ENCODE results near the gene STMN3.
A peak's percentile ranks its signal among the peaks of the same experiment; 100 is the strongest.
"Not testable (repeated sequence)": the region's sequence is repeated elsewhere in the genome, so short reads cannot be mapped to it uniquely, and the experiment has no call there.

STMN3 gene

DNA sequence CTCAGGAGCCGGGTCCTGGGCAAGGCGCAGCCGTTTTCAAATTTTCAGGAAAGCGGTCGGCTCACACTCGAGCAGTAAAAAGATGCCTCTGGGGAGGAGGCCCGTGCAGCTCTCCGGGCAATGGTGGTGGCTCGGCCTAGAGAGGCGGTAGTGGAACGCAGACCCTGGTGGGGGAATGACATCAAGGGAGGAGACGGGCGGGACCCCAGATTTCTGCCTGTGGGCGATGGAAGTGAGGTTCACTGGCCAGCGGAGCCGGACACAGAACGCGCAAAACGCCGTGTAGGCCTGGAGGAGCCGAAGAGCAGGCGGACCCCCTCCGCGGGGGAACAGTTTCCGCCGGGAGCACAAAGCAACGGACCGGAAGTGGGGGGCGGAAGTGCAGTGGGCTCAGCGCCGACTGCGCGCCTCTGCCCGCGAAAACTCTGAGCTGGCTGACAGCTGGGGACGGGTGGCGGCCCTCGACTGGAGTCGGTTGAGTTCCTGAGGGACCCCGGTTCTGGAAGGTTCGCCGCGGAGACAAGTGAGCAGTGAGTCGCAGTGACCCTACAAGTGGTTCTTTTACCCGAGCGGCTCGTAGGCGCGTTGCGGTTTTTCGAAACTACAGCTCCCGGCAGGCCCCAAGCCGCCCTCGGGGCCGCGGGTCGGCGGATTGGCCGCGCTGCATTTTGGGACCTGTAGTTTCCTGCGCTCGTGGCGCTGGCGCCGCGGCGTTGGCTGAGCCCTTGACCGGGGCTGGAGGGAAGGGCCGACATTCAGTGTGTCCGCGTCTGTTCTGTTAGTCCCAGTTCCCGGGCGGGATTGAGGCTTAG is 4.9 kb upstream of the STMN3 start, which contains the start of gene RTEL1:
RTEL1 (plus strand) TSS at position 376 of the 812 bp plus-strand sequence. CDS start 1,091 bp downstream, outside the sequence.
- peak; percentile 67 to 99 (median 92) for DNase-seq

DNA sequence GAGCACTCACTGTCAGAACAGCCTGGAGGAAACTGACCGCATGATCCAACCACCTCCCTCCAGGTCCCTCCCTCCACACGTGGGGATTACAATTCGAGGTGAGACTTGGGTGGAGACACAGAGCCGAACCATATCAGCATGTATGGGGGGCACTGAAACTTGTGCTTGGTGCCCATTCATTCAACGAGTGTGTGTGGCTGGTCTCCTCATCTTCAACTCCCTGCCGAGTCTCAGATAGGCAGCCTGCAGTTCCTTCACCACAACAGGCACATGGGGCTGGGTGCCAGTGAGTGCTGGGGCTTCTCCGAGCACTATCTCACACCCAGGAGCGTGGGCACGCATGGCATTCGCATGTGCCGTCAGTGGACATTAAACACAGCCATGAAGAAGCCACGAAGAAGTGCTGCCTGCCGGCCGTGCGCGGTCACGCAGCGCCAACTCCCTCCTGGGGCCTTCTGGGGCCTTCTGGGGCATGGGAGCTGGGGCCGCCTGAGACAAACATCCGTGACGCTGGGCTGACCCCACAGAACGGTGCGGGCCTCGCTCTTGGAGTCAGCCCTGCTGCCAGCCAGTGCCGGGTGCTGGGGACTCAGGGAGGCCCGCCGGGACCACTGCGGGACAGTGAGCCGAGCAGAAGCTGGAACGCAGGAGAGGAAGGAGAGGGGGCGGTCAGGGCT is 4.2 kb upstream of the STMN3 start:
- peak in 1 of 56 donors; percentile 50 for DNase-seq

DNA sequence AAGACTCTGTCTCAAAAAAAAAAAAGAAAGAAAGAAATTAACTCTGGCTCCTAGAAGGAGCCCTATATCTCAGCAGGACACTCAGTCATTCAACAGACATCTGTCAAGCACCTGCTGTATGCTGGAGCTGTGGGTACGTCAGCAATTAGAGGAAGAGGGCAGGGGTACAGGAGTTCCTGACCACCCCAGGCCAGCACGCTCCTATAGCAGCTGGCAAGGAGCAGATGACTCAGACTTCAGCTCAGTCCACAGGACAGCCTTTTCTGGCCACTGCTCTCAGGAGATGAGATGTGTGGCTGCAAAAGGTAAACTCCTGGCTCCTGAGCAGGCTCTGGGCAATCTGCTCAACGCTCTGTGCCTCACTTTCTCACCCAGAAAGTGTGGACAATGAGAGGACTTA is 3.2 kb upstream of the STMN3 start:
- no peak for DNase-seq

DNA sequence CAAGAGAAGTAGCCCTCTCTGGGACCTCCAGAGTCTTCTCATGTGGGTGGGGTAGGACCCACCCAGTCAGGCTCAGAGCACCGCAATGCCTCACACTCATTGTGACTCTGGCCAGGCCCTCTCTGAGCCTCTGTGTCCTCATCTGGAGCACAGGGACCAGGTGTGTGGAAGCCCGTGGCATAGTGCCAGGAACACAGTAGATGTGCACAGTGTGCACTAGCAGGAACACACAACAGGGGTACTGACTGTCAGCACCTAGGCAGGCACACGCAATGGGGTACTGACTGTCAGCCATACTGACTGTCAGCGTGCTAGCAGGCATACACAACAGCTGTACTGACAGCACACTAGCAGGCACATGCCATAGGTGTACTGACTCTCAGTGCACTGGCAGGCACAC is 2.0 kb upstream of the STMN3 start:
- DNase-seq = no peak

DNA sequence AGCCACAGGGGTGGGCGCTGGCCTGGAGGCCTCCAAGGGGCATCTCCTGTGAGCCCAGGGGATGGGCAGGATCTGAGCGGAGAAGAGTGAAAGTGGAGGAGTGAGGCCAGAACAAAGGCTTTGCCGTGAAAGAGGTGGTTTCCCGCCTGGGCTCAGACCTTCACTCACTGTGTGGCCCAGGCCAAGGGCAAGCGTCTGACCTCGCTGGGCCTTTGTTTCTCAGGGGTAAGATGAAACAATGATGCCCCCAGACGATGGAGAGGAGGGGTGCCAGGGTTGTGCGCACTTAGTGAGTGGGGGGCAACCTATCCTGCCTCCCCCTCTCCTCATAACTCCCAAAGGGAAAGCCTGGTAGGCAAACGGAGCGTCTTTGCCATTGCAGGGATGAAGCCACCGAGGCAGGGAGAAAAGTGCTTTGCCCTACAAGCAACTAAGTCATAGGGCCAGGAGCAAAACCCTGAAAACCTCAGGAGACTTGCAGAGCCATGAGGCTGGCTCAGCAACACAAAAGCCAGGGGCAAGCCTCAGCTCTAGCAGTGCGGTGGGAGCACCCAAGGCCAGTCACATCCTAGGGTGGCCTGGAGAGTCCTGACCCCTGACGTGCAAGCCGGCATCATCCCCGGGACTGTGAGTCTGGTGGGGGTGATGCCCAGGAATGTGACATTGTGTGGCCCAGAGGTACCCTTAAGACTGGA is 897 bp upstream of the STMN3 start:
- DNase-seq = no peak

DNA sequence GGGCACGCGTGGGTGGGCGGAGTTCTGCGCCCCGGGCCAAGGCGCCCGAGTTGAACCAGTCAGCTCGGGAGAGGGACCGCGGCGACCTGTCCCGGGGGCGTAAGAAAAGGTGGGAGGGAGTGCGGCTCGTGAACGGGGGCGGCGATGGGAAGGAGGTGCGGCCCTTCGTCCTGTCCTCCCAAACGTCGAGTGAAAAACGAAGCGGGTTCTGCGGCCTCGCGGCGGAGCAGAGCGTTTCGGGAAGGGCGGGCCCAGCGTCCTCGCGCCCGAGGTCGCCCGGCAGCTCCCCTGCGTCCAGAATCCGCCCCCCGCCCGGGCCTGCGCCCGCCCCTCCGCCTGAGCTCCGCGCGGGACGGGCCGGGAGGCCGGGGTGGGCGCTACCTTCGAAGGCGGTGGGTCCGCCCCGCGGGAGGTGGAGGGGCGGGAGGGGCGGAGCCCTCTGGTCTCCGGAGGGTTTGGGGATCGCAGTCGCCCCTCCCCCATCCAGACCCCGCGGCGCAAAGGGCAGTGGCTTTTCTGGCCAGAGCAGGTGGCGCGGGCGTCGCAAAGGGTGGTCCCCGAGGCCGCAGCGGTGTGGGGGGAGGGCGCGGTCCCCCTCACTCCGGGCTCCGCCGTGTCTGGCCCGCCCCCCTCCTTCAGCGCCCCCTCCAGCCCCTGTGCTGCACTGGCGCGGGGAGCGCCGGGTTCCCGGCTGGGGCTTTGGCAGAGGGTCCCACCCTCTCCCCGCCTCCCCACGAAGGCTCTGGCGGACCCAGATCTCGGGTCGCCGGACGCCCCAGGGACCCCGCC is 838 bp downstream of the STMN3 start:
- DNase-seq = peak in 3 of 56 donors; percentile 29 to 52 (median 35)

DNA sequence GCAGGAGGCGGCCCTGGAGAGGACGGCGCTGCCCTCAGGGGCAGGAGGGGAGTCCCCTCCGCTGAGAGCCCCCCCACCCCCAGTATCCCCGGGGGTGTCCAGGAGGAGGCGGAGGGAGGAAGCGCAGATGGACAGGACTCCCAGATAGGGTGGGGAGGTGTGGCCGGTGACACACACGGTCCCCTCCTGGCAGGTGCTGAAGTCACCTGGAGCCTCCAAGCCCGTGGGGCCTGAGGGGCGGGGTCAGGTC is 1.4 kb downstream of the STMN3 start:
- no peak for DNase-seq

DNA sequence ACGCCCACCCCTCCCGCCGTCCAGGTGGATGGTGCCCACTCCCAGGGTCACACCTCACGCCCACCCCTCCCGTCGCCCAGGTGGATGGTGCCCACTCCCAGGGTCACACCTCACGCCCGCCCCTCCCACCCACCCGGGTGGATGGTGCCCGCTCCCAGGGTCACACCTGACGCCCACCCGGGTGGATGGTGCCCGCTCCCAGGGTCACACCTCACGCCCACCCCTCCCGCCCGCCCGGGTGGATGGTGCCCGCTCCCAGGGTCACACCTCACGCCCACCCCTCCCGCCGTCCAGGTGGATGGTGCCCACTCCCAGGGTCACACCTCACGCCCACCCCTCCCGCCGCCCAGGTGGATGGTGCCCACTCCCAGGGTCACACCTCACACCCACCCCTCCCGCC is 2.7 kb downstream of the STMN3 start:
- DNase-seq = not testable (repeated sequence)

DNA sequence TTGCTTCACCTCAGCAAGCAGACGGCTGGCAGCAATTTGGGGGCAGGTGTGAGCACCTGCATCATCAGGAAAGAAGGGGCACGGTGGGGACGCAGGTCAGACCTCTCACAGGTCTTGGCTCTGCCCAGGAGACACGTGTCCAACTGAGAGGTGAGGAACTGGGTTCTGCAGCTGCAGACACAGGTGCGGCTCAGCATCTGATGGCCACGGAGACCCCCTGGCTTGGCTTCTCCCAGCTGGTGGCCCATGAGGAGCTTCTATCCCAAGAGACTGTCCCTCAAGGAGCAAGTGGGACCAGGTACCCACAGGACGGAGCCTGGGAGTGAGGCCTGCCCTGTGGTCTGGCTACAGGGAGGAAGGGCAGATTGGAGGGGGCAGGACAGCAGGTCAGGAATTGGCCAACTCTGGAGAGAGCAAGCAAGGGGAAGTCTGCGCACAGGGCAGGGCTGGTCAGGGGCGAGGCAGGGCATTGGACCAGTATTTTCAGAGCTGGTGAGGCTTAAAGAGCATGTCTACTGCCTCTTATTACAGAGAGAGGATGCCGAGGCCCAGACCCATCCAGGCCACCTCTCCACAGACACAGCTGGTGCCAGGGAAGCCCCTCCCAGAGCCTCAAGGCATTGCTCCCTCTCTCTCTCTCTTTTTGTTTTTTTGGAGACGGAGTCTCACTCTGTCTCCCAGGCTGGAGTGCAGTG is 4.2 kb downstream of the STMN3 start:
- DNase-seq = no peak

DNA sequence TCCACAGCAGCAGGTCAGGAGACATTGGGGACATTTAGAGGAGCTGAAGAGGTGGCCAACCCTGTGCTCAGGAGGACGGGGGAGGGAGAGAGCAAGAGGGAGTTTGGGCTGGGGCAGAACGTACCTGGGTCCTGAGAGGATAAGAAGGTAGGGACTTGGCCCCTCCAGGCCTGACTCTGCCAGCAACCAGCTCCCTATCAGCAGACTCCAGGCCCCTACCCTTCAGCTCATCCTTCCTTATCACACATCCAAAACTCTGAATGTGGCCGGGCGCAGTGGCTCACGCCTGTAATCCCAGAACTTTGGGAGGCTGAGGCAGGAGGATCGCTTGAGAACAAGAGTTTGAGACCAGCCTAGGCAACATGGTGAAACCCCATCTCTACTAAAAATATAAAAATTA is 5.0 kb downstream of the STMN3 start:
- DNase-seq = no peak

DNA sequence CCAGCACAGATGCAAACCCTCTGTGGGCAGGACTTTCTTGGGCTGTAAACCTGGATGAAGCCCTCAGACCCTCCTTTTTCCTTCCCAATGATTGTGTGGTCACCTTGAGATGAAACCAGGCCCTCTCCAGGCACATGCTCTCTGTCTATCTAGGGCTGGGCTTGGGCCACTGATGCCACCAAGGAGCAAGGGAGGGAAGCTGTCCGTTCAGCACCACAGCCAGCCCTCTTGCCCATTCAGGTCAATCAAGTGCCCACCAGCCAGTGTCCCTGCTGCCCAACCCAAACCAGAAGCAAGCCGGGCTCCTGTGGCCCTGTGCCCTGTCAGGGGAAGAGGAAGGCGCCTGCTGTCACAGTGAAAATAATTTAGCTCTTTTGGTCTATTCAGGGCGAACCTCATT is 8.0 kb downstream of the STMN3 start:
- DNase-seq = no peak

DNA sequence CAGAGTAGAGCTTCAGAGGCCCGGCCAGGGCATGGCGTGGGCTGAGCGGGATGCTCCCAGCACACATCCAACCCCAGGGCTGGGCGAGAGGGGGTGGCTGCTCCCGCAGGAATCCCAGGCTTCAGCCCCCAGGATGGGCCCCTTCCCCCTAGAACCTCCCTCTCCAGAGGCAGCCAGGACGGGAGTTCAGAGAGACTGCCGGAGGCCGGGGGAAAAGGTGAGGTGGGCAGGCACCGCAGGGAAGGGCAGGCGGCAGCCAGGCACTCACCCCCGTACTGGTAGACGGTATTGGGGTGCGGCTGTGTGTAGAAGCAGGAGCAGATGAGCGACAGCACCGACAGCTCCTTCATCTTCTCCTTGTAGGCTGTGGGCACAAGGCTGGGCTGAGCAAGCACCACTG is 9.3 kb downstream of the STMN3 start:
- no peak for DNase-seq

DNA sequence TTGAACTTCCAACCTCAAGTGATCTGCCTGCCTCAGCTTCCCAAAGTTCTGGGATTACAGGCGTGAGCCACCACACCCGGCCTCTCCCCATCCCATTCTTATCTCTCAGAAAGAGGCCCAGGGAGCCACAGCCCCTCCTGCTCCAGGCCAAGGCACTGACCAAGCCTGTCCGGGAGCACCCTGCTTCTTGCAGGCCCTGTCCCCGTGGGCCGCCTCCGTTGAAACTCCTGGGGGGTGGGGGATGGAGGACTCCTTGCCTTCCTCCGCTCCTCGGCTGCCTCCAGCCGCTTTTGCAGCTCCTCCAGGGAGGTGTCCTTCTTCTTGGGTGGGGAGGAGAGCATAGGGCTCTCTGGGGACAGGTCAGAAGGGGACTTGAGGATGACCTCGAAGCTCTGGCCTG is 9.7 kb downstream of the STMN3 start:
- DNase-seq = no peak

DNA sequence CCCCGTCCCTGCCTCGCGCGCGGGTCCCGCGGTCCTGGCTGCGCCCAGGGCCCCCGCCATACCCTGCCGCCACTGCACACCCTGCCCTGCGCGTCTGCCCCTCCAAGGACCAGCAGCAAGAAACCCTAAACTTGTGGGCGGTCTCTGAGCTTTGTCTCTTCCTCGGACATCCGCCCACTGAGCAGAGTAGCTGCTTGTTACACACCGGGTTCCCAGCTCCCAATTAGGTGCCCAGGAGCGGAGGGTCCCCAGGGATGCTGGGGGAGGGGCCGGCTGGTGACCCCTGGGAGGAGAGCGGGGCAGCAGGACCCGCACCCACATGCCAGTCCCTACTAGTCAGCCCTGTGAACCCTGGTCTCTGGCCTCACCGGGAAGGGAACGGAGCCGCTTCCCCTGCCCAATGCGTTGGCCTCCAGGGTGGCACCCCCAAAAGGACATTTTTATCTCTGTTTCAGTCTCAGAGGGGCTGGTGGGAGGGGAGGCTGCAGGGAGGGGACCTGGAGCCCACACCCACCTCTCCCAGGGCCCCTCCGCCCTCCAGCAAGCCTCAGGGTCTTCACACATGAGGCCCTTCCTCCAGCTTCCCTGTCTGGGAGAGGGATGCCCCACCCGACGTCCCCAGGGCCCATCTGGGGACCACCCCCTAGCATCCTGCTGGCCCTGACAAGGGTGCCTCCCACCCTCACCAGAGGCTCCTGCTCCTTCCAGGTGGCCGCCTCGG is 10.5 kb downstream of the STMN3 start:
- no peak for DNase-seq

DNA sequence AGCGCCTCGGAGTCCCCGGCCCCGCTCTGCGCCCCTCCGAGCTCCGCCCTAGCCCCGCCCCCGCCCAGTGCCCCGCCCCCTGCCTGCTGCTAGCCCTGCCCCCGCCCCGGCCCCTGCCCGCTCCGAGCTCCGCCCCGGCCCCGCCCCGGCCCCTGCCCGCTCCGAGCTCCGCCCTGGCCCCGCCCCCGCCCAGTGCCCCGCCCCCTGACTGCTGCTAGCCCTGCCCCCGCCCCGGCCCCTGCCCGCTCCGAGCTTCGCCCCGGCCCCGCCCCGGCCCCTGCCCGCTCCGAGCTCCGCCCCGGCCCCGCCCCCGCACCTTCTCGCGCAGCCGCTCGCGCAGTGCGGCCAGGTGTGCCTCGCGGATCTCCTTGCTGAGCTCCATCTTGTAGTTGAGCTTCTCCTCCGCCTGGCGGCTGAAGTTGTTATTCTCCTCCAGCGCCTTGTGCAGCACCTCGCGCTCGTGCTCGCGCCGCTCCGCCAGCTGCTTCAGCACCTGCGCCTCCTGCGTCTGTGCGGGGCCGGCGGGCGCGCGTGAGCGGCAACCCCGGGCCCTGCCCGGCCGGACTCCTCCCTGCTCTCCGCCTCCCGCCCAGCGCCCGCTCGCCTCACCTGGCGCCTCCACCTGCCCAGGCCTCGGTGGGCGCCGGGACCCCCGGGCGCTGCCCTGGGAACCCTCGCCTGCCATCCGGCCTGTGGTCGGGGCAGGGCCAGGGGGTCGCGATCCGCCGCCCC is 11.3 kb downstream of the STMN3 start:
- peak; percentile 14 to 96 (median 84) for DNase-seq

DNA sequence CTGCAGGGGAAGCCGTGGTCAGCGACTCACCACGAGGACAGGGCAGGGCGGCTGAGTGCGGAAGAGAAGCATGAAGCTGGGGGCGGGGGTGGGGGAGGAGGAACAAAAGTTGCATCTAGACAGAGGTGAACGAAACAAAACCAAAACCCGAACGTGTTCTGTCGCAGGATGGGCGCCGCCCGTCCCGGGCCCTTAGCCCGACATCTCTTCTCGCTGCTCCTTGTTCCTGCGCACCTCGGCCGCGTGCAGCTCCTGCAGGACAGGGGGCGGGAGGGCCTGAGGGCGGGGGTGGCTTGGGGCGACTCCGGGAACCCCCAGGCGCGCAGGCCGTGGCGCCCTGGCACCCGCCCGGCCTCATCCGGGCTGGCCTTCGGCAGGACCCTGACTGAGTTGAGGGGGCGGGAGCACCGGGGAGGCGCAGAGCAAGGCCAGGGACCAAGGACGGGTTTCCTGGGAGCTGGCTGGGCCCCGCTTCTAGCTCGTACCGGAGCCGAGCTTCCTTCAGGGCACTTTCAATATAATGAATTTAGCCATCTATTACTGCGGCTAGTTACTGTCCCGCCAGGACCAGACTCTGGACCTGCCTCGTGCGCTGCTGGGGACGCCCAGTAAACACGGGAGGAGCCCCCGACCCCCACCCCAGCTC is 12.0 kb downstream of the STMN3 start:
- peak in 1 of 56 donors; percentile 54 for DNase-seq

DNA sequence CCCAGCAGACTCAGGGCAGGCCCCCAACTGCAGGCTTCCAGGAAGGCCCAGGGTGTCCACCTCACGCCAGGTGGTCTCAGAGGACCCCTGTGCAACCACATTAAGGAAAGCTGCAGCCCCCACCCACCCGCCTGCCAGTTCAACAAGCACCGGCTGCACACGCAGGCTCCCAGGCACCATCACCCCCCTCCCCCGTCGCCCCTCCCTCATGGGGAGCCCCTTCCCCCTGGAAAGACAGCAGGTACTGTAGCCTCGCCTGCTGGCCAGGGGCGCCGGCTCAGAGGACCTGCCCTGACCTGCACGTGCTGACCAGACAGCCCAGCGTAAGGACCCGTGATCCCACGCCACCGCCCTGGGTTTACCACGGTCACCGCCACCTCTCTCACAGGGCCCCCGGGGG is 12.5 kb downstream of the STMN3 start:
- not testable (repeated sequence) for DNase-seq

DNA sequence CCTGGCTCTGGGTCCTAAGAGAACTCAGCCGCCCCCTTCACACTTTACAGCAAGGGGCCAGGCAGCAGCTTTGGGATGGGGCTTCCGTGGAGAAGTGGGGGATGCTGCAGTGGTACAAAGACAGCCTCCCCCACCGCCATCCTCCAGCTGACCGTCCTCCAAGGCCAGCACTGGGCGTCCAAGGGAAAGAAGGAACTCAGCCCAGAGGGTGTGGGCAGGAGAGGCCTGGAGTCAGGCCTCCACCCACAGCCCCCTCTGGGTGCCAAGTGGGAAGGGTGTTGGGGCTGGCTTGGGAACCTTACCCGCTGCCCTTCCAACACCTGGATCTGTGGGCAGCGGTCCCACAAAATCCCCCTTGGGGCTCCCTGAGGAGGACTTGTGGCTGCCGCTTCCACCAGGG is 13.1 kb downstream of the STMN3 start:
- DNase-seq = no peak
